Rectal smooth muscle tissue (tissue), 1 donor: ENCODE measurements around the gene MAP2K3.
A peak's percentile ranks its signal among the peaks of the same experiment; 100 is the strongest.

ENCODE experiments used
- H3K27ac ChIP-seq: one replicate; pipeline ENCODE4 v1.7.0; 2013; ENCODE audit warnings: low read depth, low read length, inconsistent platforms
- H3K27me3 ChIP-seq: one replicate; pipeline ENCODE4 v1.7.0; 2013; ENCODE audit warnings: low read length; ENCODE audit not compliant: control insufficient read depth, insufficient read depth
- H3K36me3 ChIP-seq: one replicate; pipeline ENCODE4 v1.7.0; 2013; ENCODE audit warnings: low read length; ENCODE audit not compliant: control insufficient read depth, insufficient read depth
- H3K4me1 ChIP-seq: one replicate; pipeline ENCODE4 v1.7.0; 2013; ENCODE audit warnings: low read length; ENCODE audit not compliant: control insufficient read depth, insufficient read depth
- H3K4me3 ChIP-seq: one replicate; pipeline ENCODE4 v1.7.0; 2013; ENCODE audit warnings: low read length
- H3K9ac ChIP-seq: one replicate; pipeline ENCODE4 v1.7.0; 2013; ENCODE audit warnings: low read length

The MAP2K3 gene

GRCh38 chr17:21262259-21262993 is 22.1 kb upstream of the MAP2K3 start:
- Histone ChIP-seq H3K4me3 (no peak overlapping the region), H3K9ac (no peak overlapping the region), H3K4me1 (no peaks in the 10 kb centered on the region), H3K27me3 (no peaks in the 10 kb centered on the region), H3K36me3 (no peaks in the 10 kb centered on the region), H3K27ac (no peak overlapping the region)

- no peak overlapping the region for H3K27ac ChIP-seq
- H3K36me3 ChIP-seq, result no peaks in the 10 kb centered on the region
- H3K9ac ChIP-seq, result no peak overlapping the region
- H3K4me3 ChIP-seq, result no peak overlapping the region
- no peaks in the 10 kb centered on the region for H3K4me1 ChIP-seq
- no peaks in the 10 kb centered on the region for H3K27me3 ChIP-seq
These were observed 21.1 kb upstream of the MAP2K3 start for GRCh38 chr17:21263376-21263775.

GRCh38 chr17:21268596-21269188 is 15.8 kb upstream of the MAP2K3 start:
- Histone ChIP-seq H3K36me3 (no peaks in the 10 kb centered on the region), H3K27me3 (no peaks in the 10 kb centered on the region), H3K4me3 (no peak overlapping the region), H3K27ac (no peak overlapping the region), H3K9ac (no peak overlapping the region), H3K4me1 (no peaks in the 10 kb centered on the region)

- no peak overlapping the region for H3K27ac ChIP-seq
- H3K4me3 ChIP-seq, result no peak overlapping the region
- no peaks in the 10 kb centered on the region for H3K4me1 ChIP-seq
- no peak overlapping the region for H3K9ac ChIP-seq
- no peaks in the 10 kb centered on the region for H3K27me3 ChIP-seq
- no peaks in the 10 kb centered on the region for H3K36me3 ChIP-seq
These were observed 15.1 kb upstream of the MAP2K3 start for GRCh38 chr17:21269394-21269793.

GRCh38 chr17:21271454-21272183 is 12.9 kb upstream of the MAP2K3 start:
- Histone ChIP-seq H3K4me1 (peaks cover 3% of the 10 kb centered on the region), H3K9ac (no peak overlapping the region), H3K27me3 (no peaks in the 10 kb centered on the region), H3K36me3 (no peaks in the 10 kb centered on the region), H3K4me3 (no peak overlapping the region), H3K27ac (no peak overlapping the region)

GRCh38 chr17:21272250-21272649 is 12.3 kb upstream of the MAP2K3 start:
- Histone ChIP-seq H3K27me3 (no peaks in the 10 kb centered on the region), H3K27ac (no peak overlapping the region), H3K4me3 (no peak overlapping the region), H3K36me3 (no peaks in the 10 kb centered on the region), H3K4me1 (peaks cover 3% of the 10 kb centered on the region), H3K9ac (no peak overlapping the region)

- Histone ChIP-seq H3K36me3 (no peaks in the 10 kb centered on the region), H3K4me1 (peaks cover 3% of the 10 kb centered on the region), H3K9ac (no peak overlapping the region), H3K27me3 (no peaks in the 10 kb centered on the region), H3K4me3 (no peak overlapping the region), H3K27ac (no peak overlapping the region)
These were observed 11.4 kb upstream of the MAP2K3 start for GRCh38 chr17:21272881-21273792.

GRCh38 chr17:21275047-21275578 is 9.4 kb upstream of the MAP2K3 start:
- H3K9ac ChIP-seq, result peak overlapping the region; percentile 42
- H3K36me3 ChIP-seq, result no peaks in the 10 kb centered on the region
- peak overlapping the region; percentile 78 for H3K27ac ChIP-seq
- no peaks in the 10 kb centered on the region for H3K27me3 ChIP-seq
- H3K4me3 ChIP-seq, result peak overlapping the region; percentile 84
- peaks cover 3% of the 10 kb centered on the region for H3K4me1 ChIP-seq

- peak overlapping the region; percentile 78 for H3K27ac ChIP-seq
- no peaks in the 10 kb centered on the region for H3K36me3 ChIP-seq
- peak overlapping the region; percentile 84 for H3K4me3 ChIP-seq
- no peaks in the 10 kb centered on the region for H3K27me3 ChIP-seq
- H3K9ac ChIP-seq, result peak overlapping the region; percentile 42
- peaks cover 3% of the 10 kb centered on the region for H3K4me1 ChIP-seq
These were observed 8.8 kb upstream of the MAP2K3 start for GRCh38 chr17:21275579-21276263.

- H3K27ac ChIP-seq, result peak overlapping the region; percentile 44
- H3K36me3 ChIP-seq, result no peaks in the 10 kb centered on the region
- H3K27me3 ChIP-seq, result no peaks in the 10 kb centered on the region
- H3K9ac ChIP-seq, result no peak overlapping the region
- H3K4me3 ChIP-seq, result peak overlapping the region; percentile 84
- H3K4me1 ChIP-seq, result peaks cover 3% of the 10 kb centered on the region
These were observed 8.3 kb upstream of the MAP2K3 start for GRCh38 chr17:21276264-21276588.

- no peak overlapping the region for H3K4me3 ChIP-seq
- no peak overlapping the region for H3K27ac ChIP-seq
- no peaks in the 10 kb centered on the region for H3K27me3 ChIP-seq
- no peaks in the 10 kb centered on the region for H3K36me3 ChIP-seq
- no peak overlapping the region for H3K9ac ChIP-seq
- peaks cover 8% of the 10 kb centered on the region for H3K4me1 ChIP-seq
These were observed 7.2 kb upstream of the MAP2K3 start for GRCh38 chr17:21277332-21277731.
